Neutrophil (primary cell): Measurements from ENCODE around the gene ZSCAN12.

Experiments used
- H3K27ac ChIP-seq: fragments of 200-600 bp; sonication (generic); 2 replicates; pipeline ENCODE4 v1.5.1; 2016; ENCODE audit warnings: mild to moderate bottlenecking, moderate library complexity
- H3K27me3 ChIP-seq: fragments of 200-600 bp; sonication (generic); 2 replicates; pipeline ENCODE4 v1.6.0; 2016; ENCODE audit warnings: mild to moderate bottlenecking
- H3K36me3 ChIP-seq: fragments of 200-600 bp; sonication (generic); 2 replicates; pipeline ENCODE4 v1.5.1; 2017
- H3K4me1 ChIP-seq, 2 experiments: fragments of 200-600 bp in 1 of 2; sonication (generic) in 1 of 2; 1 replicate in 1 of 2; 2 replicates in 1 of 2; pipeline versions ENCODE4 v1.5.1 to v1.6.1; 2013 to 2016; ENCODE audit warnings: low read depth in 1 of 2, low read length in 1 of 2, mild to moderate bottlenecking in 1 of 2, moderate library complexity in 1 of 2; ENCODE audit not compliant: control insufficient read depth in 1 of 2, insufficient read depth in 1 of 2
- H3K4me3 ChIP-seq, 2 experiments: fragments of 200-600 bp in 1 of 2; sonication (generic) in 1 of 2; 1 replicate in 1 of 2; 2 replicates in 1 of 2; pipeline ENCODE4 v1.5.1; 2013 to 2016; ENCODE audit warnings: low read depth in 1 of 2, low read length in 1 of 2, mild to moderate bottlenecking in 1 of 2, moderate library complexity in 1 of 2
- H3K9me3 ChIP-seq: fragments of 200-600 bp; sonication (generic); 2 replicates; pipeline ENCODE4 v1.5.1; 2016
- CTCF ChIP-seq: fragments of 200-600 bp; sonication (generic); IDR thresholded peaks from 2 replicates; pipeline ENCODE4 v1.5.1; 2016; ENCODE audit warnings: antibody characterized with exemption

Gene ZSCAN12

GRCh38 chr6:28377879-28378278, 21.7 kb downstream of the ZSCAN12 start:
- peaks cover 0 to 3% of the 10 kb centered on the region in 2 experiments for H3K4me1 ChIP-seq
- H3K36me3 ChIP-seq, result no peaks in the 10 kb centered on the region
- H3K9me3 ChIP-seq, result no peaks in the 10 kb centered on the region
- no peak overlapping the region for H3K27ac ChIP-seq
- no peak for TF ChIP-seq CTCF
- no peak overlapping the region for H3K4me3 ChIP-seq
- H3K27me3 ChIP-seq, result no peaks in the 10 kb centered on the region

GRCh38 chr6:28373925-28374324, 25.6 kb downstream of the ZSCAN12 start:
- no peaks in the 10 kb centered on the region for H3K27me3 ChIP-seq
- no peak overlapping the region for H3K4me3 ChIP-seq
- H3K36me3 ChIP-seq, result no peaks in the 10 kb centered on the region
- no peaks in the 10 kb centered on the region for H3K9me3 ChIP-seq
- H3K4me1 ChIP-seq, result no peaks in the 10 kb centered on the region
- TF ChIP-seq CTCF, result no peak
- no peak overlapping the region for H3K27ac ChIP-seq

- H3K27ac ChIP-seq, result no peak overlapping the region
- H3K4me3 ChIP-seq, result no peak overlapping the region
- H3K36me3 ChIP-seq, result no peaks in the 10 kb centered on the region
- H3K27me3 ChIP-seq, result no peaks in the 10 kb centered on the region
- no peak for TF ChIP-seq CTCF
- no peaks in the 10 kb centered on the region for H3K4me1 ChIP-seq
- no peaks in the 10 kb centered on the region for H3K9me3 ChIP-seq
These were observed 27.7 kb downstream of the ZSCAN12 start for GRCh38 chr6:28371706-28372451.

GRCh38 chr6:28371280-28371679, 28.3 kb downstream of the ZSCAN12 start:
- Histone ChIP-seq H3K4me1 (no peaks in the 10 kb centered on the region), H3K27ac (no peak overlapping the region), H3K36me3 (peaks cover 5% of the 10 kb centered on the region), H3K27me3 (no peaks in the 10 kb centered on the region), H3K4me3 (no peak overlapping the region), H3K9me3 (no peaks in the 10 kb centered on the region)
- no peak for TF ChIP-seq CTCF

- H3K27ac ChIP-seq, result no peak overlapping the region
- H3K4me1 ChIP-seq, result no peaks in the 10 kb centered on the region
- H3K36me3 ChIP-seq, result peaks cover 13% of the 10 kb centered on the region
- TF ChIP-seq CTCF, result no peak
- H3K9me3 ChIP-seq, result no peaks in the 10 kb centered on the region
- H3K27me3 ChIP-seq, result no peaks in the 10 kb centered on the region
- no peak overlapping the region for H3K4me3 ChIP-seq
These were observed 29.1 kb downstream of the ZSCAN12 start for GRCh38 chr6:28370440-28370839.
